IMR-90 (cell line): Measurements from ENCODE around the gene CPN1. TPM values are rescaled to one million over a fixed set of nuclear protein-coding genes. Genes with fewer than 3 reads are reported as not detected.

ENCODE experiments used
- ATAC-seq: fragments of 200-7000 bp; cut with Tn5 transposase; 2 replicates; pipeline ENCODE4 v1.9.1; 2020; ENCODE audit warnings: low read depth, mild to moderate bottlenecking, moderate library complexity
- BruUV-seq: library from RNA; stranded (reverse); fragments of 400-500 nt; replicated peaks from 2 replicates; lab custom pipeline; 2021; lab: Mats Ljungman, UMichigan
- CTCF ChIA-PET: fragments of 300-600 bp; formaldehyde crosslinking; extraction: SDS; loops from one replicate; lab custom pipeline; 2021; ENCODE audit warnings: antibody characterized with exemption; lab: Yijun Ruan, JAX
- POLR2A ChIA-PET: fragments of 300-600 bp; sonication (Branson Sonifier 250); formaldehyde crosslinking; loops from one replicate; lab custom pipeline; 2022; ENCODE audit warnings: antibody characterized with exemption; ENCODE audit not compliant: unreplicated experiment; lab: Charles Lee
- DNase-seq: peaks from one replicate; pipeline ENCODE4 v3.0.0; 2013
- H2AFZ ChIP-seq: replicated peaks from 2 replicates; pipeline ENCODE3; 2013; ENCODE audit warnings: low read length, mild to moderate bottlenecking; ENCODE audit not compliant: poor library complexity
- H2AK5ac ChIP-seq: 2 replicates; pipeline ENCODE4 v1.6.1; 2013; ENCODE audit warnings: low read depth, low read length, inconsistent platforms
- H2AK9ac ChIP-seq: replicated peaks from 2 replicates; pipeline ENCODE3; 2013; ENCODE audit warnings: mild to moderate bottlenecking, low read depth, low read length, moderate library complexity; ENCODE audit not compliant: poor library complexity
- H2BK120ac ChIP-seq: 2 replicates; pipeline ENCODE4 v1.6.1; 2013; ENCODE audit warnings: low read depth, low read length, inconsistent platforms
- H2BK15ac ChIP-seq: 3 replicates; pipeline ENCODE4 v1.6.1; 2013; ENCODE audit warnings: low read depth, low read length, inconsistent platforms
- H2BK20ac ChIP-seq: 2 replicates; pipeline ENCODE4 v1.6.1; 2013; ENCODE audit warnings: low read depth, mild to moderate bottlenecking, inconsistent platforms, low read length, moderate library complexity
- H2BK5ac ChIP-seq: 2 replicates; pipeline ENCODE4 v1.6.1; 2013; ENCODE audit warnings: mild to moderate bottlenecking, low read depth, low read length, inconsistent platforms; ENCODE audit not compliant: poor library complexity, severe bottlenecking
- H3K14ac ChIP-seq: replicated peaks from 2 replicates; pipeline ENCODE4 v1.6.1; 2013; ENCODE audit warnings: low read depth, low read length, inconsistent platforms
- H3K18ac ChIP-seq: 2 replicates; pipeline ENCODE4 v1.6.1; 2013; ENCODE audit warnings: low read depth, low read length, control low read depth
- H3K23ac ChIP-seq: 2 replicates; pipeline ENCODE4 v1.6.1; 2013; ENCODE audit warnings: low read depth, low read length, inconsistent platforms
- H3K27ac ChIP-seq: 2 replicates; pipeline ENCODE4 v1.5.1; 2013; ENCODE audit warnings: mild to moderate bottlenecking, control low read depth, low read length; ENCODE audit not compliant: insufficient read depth
- H3K27me3 ChIP-seq: 2 replicates; pipeline ENCODE4 v1.6.1; 2013; ENCODE audit warnings: low read length; ENCODE audit not compliant: control insufficient read depth, insufficient read depth
- H3K36me3 ChIP-seq: 2 replicates; pipeline ENCODE4 v1.6.1; 2013; ENCODE audit warnings: low read length, mixed read lengths; ENCODE audit not compliant: control insufficient read depth, insufficient read depth
- H3K4ac ChIP-seq: 2 replicates; pipeline ENCODE4 v1.6.1; 2013; ENCODE audit warnings: low read depth, low read length, inconsistent platforms
- H3K4me1 ChIP-seq: 2 replicates; pipeline ENCODE4 v1.6.1; 2013; ENCODE audit warnings: low read length, mixed read lengths; ENCODE audit not compliant: control insufficient read depth, insufficient read depth
- H3K4me2 ChIP-seq: 2 replicates; pipeline ENCODE4 v1.6.1; 2013; ENCODE audit warnings: low read depth, mild to moderate bottlenecking, control low read depth, low read length, moderate library complexity
- H3K4me3 ChIP-seq: 2 replicates; pipeline ENCODE4 v1.5.1; 2013; ENCODE audit warnings: low read depth, mild to moderate bottlenecking, control low read depth, low read length, moderate library complexity; ENCODE audit not compliant: insufficient read depth
- H3K56ac ChIP-seq: 2 replicates; pipeline ENCODE4 v1.6.1; 2013; ENCODE audit warnings: low read length, inconsistent platforms; ENCODE audit not compliant: insufficient read depth; ENCODE audit errors: extremely low read depth
- H3K79me1 ChIP-seq, 2 experiments: 2 replicates each; pipeline ENCODE4 v1.6.1; 2013; ENCODE audit warnings: low read length in 2 of 2, inconsistent platforms in 1 of 2, low read depth in 1 of 2
- H3K9ac ChIP-seq: 2 replicates; pipeline ENCODE4 v1.6.1; 2013; ENCODE audit warnings: low read depth, low read length, control low read depth
- H3K9me1 ChIP-seq: 2 replicates; pipeline ENCODE4 v1.6.1; 2013; ENCODE audit warnings: low read length, inconsistent platforms; ENCODE audit not compliant: insufficient read depth
- H3K9me3 ChIP-seq: 2 replicates; pipeline ENCODE4 v1.6.1; 2013; ENCODE audit warnings: low read length; ENCODE audit not compliant: control insufficient read depth, insufficient read depth
- H4K20me1 ChIP-seq: 2 replicates; pipeline ENCODE4 v1.6.1; 2013; ENCODE audit warnings: low read length, inconsistent platforms; ENCODE audit not compliant: insufficient read depth
- H4K5ac ChIP-seq: 2 replicates; pipeline ENCODE4 v1.6.1; 2013; ENCODE audit warnings: mild to moderate bottlenecking, low read depth, low read length, control low read depth
- H4K8ac ChIP-seq, 2 experiments: 2 replicates each; pipeline ENCODE4 v1.6.1; 2013; ENCODE audit warnings: low read depth in 2 of 2, low read length in 2 of 2, control low read depth in 1 of 2, inconsistent platforms in 1 of 2
- H4K91ac ChIP-seq: 2 replicates; pipeline ENCODE4 v1.6.1; 2013; ENCODE audit warnings: low read depth, low read length, inconsistent platforms; ENCODE audit not compliant: insufficient read depth
- BHLHE40 ChIP-seq: fragments of 150-350 bp; IDR thresholded peaks from 2 replicates; pipeline ENCODE4 v1.6.1; 2016; ENCODE audit warnings: mild to moderate bottlenecking, low read depth, low read length
- CHD1 ChIP-seq: IDR thresholded peaks from 2 replicates; pipeline ENCODE4 v1.6.1; 2012; ENCODE audit warnings: low read depth, low read length, improper control_type of control experiment
- MAFK ChIP-seq: IDR thresholded peaks from 2 replicates; pipeline ENCODE4 v1.6.1; 2012; ENCODE audit warnings: low read depth, low read length, improper control_type of control experiment
- MAZ ChIP-seq: IDR thresholded peaks from 2 replicates; pipeline ENCODE4 v1.6.1; 2012; ENCODE audit warnings: low read depth, mild to moderate bottlenecking, low read length, improper control_type of control experiment, moderate library complexity, borderline replicate concordance
- MXI1 ChIP-seq: IDR thresholded peaks from 2 replicates; pipeline ENCODE4 v1.6.1; 2012; ENCODE audit warnings: low read depth, mild to moderate bottlenecking, low read length, moderate library complexity, borderline replicate concordance
- NFE2L2 ChIP-seq: fragments of 150-350 bp; IDR thresholded peaks from 2 replicates; pipeline ENCODE4 v1.6.1; 2016; ENCODE audit warnings: low read depth, mild to moderate bottlenecking, low read length
- POLR2A ChIP-seq: IDR thresholded peaks from 2 replicates; pipeline ENCODE4 v1.6.1; 2012; ENCODE audit warnings: mild to moderate bottlenecking, low read depth, low read length
- RAD21 ChIP-seq: IDR thresholded peaks from 2 replicates; pipeline ENCODE4 v1.6.1; 2012; ENCODE audit warnings: low read length, improper control_type of control experiment
- RCOR1 ChIP-seq: IDR thresholded peaks from 2 replicates; pipeline ENCODE4 v1.6.1; 2012; ENCODE audit warnings: mild to moderate bottlenecking, low read length, improper control_type of control experiment; ENCODE audit not compliant: insufficient replicate concordance
- RFX5 ChIP-seq: IDR thresholded peaks from 2 replicates; pipeline ENCODE4 v1.8.0; 2012; ENCODE audit warnings: low read depth, mild to moderate bottlenecking, low read length, moderate library complexity
- SMC3 ChIP-seq: fragments of 150-350 bp; IDR thresholded peaks from 2 replicates; pipeline ENCODE4 v1.6.1; 2016; ENCODE audit warnings: low read depth, mild to moderate bottlenecking, antibody characterized with exemption, low read length, moderate library complexity
- WGBS, 2 experiments: methylation state at CpG; one replicate each; pipeline versions ENCODE4 v1.1.5 to v1.1.7; 2013; ENCODE audit warnings: missing lambda C conversion rate in 2 of 2; ENCODE audit not compliant: insufficient read length in 1 of 2; ENCODE audit errors: extremely low coverage in 2 of 2; 5-methylcytosine and 5-hydroxymethylcytosine counted together
- dilution Hi-C: fragments of 300-500 bp; cut with HindIII; formaldehyde crosslinking; loops from one replicate; pipeline ENCODE4 v1.14.3; 2018; ENCODE audit warnings: low sequenced_read_pairs; ENCODE audit not compliant: unreplicated experiment
- in situ Hi-C: fragments of 300-500 bp; cut with MboI; formaldehyde crosslinking; loops from 3 replicates; pipeline ENCODE4 v1.14.3; 2019; ENCODE audit warnings: low sequenced_read_pairs, inconsistent platforms, mixed read lengths
- intact Hi-C: fragments of 100-400 bp; cut with micrococcal nuclease; formaldehyde crosslinking; loops from 2 replicates; pipeline ENCODE4 v1.10.0; 2022
- polyA plus RNA-seq, 3 experiments: library from polyadenylated mRNA; depleted of rRNA; stranded (reverse); fragments of >200 nt; gene quantifications; 2 replicates each; pipeline ENCODE4 v1.2.3, GENCODE V29; 2012; ENCODE audit warnings: low replicate concordance in 1 of 3
- total RNA-seq: library from RNA; depleted of rRNA; stranded (reverse); fragments of >200 nt; gene quantifications from 2 replicates; pipeline ENCODE4 v1.2.3, GENCODE V29; 2012
- TF ChIP-seq, protein P1 (sequence below): fragments of 150-350 bp; IDR thresholded peaks from 2 replicates; pipeline ENCODE4 v1.6.1; 2017; ENCODE audit warnings: mild to moderate bottlenecking, antibody characterized with exemption, low read length, low read depth
- TF ChIP-seq, protein P2 (sequence below): fragments of 150-350 bp; IDR thresholded peaks from 2 replicates; pipeline ENCODE4 v1.6.1; 2016; ENCODE audit warnings: low read depth, mild to moderate bottlenecking, low read length, moderate library complexity, borderline replicate concordance
- TF ChIP-seq, protein P3 (sequence below): conservative IDR thresholded peaks from 2 replicates; pipeline ENCODE4 v1.5.1; 2012; ENCODE audit warnings: mild to moderate bottlenecking, low read depth, low read length, improper control_type of control experiment

The CPN1 gene
- total and polyA plus RNA-seq, 2 of the 4 experiments (the other 2 are of a cell fraction): not detected

DNA sequence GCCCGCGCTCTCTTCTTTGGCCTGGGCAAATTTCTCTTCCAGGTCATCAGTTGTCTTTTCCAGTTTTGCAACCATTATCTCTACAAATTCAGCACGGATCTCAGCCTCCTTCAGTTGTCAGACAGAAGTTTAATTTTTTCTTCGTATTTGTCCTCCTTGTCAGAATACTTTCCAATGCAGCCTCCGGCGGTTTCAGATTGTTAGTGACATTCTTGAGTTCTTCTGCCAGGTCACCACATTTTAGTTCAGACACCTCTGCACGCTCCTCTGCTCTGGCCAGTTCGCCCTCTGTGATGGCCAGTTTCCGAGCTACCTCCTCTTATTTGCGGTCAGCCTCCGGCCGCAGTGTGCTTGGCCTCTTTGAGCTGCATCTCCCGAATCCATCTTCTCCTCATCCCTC is 32.8 kb upstream of the CPN1 start:
- H3K14ac ChIP-seq: no peak overlapping the region
- BruUV-seq: no TSS peak
- H3K18ac ChIP-seq: no peak overlapping the region
- H3K36me3 ChIP-seq: no peaks in the 10 kb centered on the region
- H3K9ac ChIP-seq: no peak overlapping the region
- in situ Hi-C loops: no loop called here
- no peak overlapping the region for H3K56ac ChIP-seq
- no peak for TF ChIP-seq BHLHE40
- TF ChIP-seq, protein P1, sequence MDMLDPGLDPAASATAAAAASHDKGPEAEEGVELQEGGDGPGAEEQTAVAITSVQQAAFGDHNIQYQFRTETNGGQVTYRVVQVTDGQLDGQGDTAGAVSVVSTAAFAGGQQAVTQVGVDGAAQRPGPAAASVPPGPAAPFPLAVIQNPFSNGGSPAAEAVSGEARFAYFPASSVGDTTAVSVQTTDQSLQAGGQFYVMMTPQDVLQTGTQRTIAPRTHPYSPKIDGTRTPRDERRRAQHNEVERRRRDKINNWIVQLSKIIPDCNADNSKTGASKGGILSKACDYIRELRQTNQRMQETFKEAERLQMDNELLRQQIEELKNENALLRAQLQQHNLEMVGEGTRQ: no peak
- TF ChIP-seq CHD1: no peak
- no peak for TF ChIP-seq POLR2A
- TF ChIP-seq RFX5: no peak
- TF ChIP-seq MAFK: no peak
- TF ChIP-seq RCOR1: no peak
- TF ChIP-seq MXI1: no peak
- TF ChIP-seq RAD21: no peak
- TF ChIP-seq NFE2L2: no peak
- TF ChIP-seq MAZ: no peak
- TF ChIP-seq, protein P2, sequence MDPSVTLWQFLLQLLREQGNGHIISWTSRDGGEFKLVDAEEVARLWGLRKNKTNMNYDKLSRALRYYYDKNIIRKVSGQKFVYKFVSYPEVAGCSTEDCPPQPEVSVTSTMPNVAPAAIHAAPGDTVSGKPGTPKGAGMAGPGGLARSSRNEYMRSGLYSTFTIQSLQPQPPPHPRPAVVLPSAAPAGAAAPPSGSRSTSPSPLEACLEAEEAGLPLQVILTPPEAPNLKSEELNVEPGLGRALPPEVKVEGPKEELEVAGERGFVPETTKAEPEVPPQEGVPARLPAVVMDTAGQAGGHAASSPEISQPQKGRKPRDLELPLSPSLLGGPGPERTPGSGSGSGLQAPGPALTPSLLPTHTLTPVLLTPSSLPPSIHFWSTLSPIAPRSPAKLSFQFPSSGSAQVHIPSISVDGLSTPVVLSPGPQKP: no peak
- TF ChIP-seq, protein P3, sequence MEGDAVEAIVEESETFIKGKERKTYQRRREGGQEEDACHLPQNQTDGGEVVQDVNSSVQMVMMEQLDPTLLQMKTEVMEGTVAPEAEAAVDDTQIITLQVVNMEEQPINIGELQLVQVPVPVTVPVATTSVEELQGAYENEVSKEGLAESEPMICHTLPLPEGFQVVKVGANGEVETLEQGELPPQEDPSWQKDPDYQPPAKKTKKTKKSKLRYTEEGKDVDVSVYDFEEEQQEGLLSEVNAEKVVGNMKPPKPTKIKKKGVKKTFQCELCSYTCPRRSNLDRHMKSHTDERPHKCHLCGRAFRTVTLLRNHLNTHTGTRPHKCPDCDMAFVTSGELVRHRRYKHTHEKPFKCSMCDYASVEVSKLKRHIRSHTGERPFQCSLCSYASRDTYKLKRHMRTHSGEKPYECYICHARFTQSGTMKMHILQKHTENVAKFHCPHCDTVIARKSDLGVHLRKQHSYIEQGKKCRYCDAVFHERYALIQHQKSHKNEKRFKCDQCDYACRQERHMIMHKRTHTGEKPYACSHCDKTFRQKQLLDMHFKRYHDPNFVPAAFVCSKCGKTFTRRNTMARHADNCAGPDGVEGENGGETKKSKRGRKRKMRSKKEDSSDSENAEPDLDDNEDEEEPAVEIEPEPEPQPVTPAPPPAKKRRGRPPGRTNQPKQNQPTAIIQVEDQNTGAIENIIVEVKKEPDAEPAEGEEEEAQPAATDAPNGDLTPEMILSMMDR: no peak
- no peak for TF ChIP-seq SMC3
- no peak overlapping the region for H3K4me3 ChIP-seq
- H2BK20ac ChIP-seq: no peak overlapping the region
- H4K91ac ChIP-seq: no peak overlapping the region
- no peak overlapping the region for H3K4ac ChIP-seq
- no peaks in the 10 kb centered on the region for H3K9me1 ChIP-seq
- H3K4me2 ChIP-seq: no peak overlapping the region
- ATAC-seq (no peak), DNase-seq (no peak)
- no peak overlapping the region for H2BK5ac ChIP-seq
- WGBS, 2 experiments: 82% methylated on average over 11 of the region's 13 CpGs; no CpG with 5 or more reads in 1 of the 2 experiments
- no peak overlapping the region for H3K27ac ChIP-seq
- H2AFZ ChIP-seq: no peak overlapping the region
- H4K5ac ChIP-seq: no peak overlapping the region
- POLR2A ChIA-PET: no interaction called here
- dilution Hi-C loops: no loop called here
- no peaks in the 10 kb centered on the region for H3K79me1 ChIP-seq
- H3K9me3 ChIP-seq: no peaks in the 10 kb centered on the region
- H3K4me1 ChIP-seq: no peaks in the 10 kb centered on the region
- no peak overlapping the region for H2BK15ac ChIP-seq
- CTCF ChIA-PET: no interaction called here
- H3K23ac ChIP-seq: no peak overlapping the region; the same call in 1 of the 2 replicates
- no peak overlapping the region for H2BK120ac ChIP-seq
- intact Hi-C loops: no loop called here
- H2AK9ac ChIP-seq: no peak overlapping the region
- H4K20me1 ChIP-seq: no peaks in the 10 kb centered on the region
- peaks cover 29% of the 10 kb centered on the region for H3K27me3 ChIP-seq
- no peak overlapping the region for H4K8ac ChIP-seq
- H2AK5ac ChIP-seq: no peak overlapping the region
